Stimulated activated CD4-positive, alpha-beta T cell treated with anti-CD3 and anti-CD28 coated beads, TNF-alpha, amount 100 ng/mL, for 24 hours (primary cell): ENCODE measurements around the gene ELAVL1.

Experiments
- DNase-seq, 3 experiments: peaks; one replicate each; pipeline ENCODE4 v3.0.0-alpha.2; 2020; ENCODE audit warnings: low read depth in 3 of 3

The ELAVL1 gene

GRCh38 chr19:7986321-7987113 lies 18.9 kb downstream of the ELAVL1 start:
- DNase-seq, result no peak

- DNase-seq, result no peak
Measured at GRCh38 chr19:7985481-7985911, 19.9 kb downstream of the ELAVL1 start.

DNA sequence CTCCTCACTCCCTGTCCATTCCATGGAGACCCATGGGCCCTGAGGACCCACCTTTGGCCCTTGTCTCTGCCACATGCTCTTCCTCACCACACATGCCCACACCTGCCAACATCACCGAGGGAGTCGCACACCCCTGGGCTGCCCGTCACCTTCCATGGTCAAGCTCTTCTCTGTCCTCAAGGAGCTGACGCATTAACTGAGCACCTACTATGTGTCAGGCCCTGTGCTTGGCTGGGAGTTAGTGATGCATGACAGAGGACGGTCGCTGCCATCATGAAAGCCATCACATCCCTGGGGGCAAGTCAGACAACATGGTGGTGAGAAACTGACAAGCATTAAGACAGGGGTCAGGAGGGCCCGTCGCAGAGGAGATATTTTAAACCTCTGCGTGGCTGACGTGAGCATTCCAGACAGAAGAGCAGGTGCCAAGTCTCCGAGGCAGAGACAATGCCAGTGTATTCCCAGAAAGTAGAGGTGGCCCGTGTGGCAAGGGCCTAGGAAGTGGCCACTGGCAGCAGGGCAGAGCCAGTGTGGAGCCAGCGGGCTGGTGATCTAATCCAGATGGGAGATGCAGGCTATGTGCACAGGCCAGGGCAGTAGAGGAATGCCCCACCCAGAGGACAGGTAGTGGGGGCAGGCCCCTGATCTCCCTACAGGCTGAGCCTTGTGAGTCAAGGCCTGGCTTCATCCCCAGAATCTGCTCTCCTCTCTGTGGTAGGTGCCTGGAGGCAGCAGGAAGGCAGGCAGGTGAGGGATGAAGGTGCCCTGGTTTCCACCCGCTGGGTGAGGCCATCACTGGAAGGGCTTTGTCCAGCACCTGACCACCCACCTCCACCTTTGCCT lies 21.2 kb downstream of the ELAVL1 start:
- DNase-seq, result no peak

DNA sequence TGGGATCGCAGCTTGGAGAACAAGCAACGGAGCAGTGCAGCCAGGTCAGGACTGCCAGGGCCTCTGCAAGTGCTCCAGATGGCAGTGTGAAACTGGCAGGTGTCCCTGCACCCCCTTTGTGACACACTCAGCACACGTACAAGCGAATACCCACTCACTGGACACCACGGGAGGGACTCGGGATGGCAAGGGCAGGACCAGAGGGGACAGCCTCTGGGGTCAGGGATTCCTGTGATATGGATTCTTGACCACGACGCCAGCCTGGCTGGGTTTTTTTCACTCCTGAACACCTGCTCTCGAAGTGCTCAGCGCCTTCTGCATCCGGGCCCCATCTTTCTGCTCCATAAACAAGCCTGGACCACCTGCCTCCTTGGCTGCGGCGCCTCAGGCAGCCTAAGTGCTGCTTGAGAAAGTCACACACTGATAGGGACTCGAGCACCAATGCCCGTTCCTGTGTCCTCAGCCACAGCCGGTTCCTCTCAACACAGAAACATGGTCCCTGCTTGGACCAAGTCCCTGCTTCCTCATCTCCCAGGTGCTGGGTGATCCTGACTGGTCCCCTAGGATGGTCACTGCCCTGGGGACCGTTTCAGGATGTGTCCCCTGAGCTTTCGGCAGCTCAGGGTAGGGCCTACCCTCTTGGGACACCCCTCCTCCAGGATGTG lies 22.0 kb downstream of the ELAVL1 start:
- no peak for DNase-seq

DNA sequence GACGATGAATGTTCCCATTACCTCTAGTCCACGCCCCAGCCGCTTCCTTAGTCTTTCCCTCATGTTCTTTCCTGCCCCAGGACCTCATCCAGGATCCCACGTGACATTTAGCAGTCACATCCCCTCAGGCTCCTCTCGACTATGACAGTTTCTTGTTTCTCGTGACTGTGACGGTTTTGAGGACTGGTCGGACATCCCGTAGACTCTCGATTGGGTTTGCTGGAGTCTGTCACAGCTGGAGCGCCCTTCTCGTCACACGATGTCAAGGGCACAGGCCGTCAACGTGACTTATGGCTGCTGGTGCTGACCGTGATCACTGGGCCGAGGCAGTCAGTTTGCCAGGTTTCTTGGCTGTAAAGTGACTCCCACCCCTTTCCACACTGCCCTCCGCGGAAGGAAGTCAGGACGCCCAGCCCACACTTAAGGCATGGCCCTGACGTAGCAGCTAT lies 22.8 kb downstream of the ELAVL1 start:
- DNase-seq, result no peak

- DNase-seq, result no peak
Measured at GRCh38 chr19:7982103-7982502, 23.3 kb downstream of the ELAVL1 start.

DNA sequence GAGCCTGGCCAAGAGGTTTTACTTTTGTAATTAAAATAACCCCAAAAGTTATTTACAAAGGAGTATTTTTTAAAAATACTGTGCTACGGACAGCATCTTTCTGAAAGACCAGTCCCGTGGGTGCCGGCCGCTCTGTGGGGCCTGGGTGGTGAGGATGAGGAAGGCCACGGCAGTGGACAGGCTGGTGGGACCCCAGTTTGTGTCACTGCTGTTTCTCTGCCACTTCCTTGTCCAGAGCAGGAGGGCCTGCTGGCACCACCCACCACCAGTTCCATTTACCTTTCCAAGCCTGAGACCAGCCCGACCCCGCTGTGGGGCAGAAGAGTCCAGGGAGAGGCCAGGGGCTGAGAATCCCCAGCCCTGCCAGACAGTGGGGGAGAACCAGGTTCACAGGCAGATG lies 23.8 kb downstream of the ELAVL1 start:
- DNase-seq, result no peak

- no peak for DNase-seq
Measured at GRCh38 chr19:7981199-7981598, 24.2 kb downstream of the ELAVL1 start.

- no peak for DNase-seq
Measured at GRCh38 chr19:7980635-7981121, 24.8 kb downstream of the ELAVL1 start.

GRCh38 chr19:7980168-7980567 lies 25.3 kb downstream of the ELAVL1 start:
- DNase-seq, result no peak

DNA sequence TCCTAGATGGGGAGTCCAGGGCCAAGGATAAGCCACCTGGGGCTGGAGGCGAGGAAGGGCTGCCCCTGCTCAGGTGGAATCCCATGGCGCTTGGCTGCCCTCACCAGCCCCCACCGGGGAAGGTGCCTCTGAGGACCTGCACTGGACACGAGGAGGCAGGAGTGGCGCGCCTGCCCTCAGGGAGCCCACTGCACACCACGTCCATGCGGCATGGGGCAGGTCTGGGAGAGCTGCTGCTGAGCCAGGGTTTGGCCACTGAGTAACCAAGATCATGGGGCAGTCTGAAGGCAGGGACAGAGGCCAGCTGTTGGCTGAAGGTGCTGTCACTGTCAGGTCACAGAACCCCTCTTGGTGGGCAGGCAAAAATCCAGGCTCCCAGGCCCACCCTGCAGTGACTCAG lies 25.9 kb downstream of the ELAVL1 start:
- DNase-seq, result no peak

DNA sequence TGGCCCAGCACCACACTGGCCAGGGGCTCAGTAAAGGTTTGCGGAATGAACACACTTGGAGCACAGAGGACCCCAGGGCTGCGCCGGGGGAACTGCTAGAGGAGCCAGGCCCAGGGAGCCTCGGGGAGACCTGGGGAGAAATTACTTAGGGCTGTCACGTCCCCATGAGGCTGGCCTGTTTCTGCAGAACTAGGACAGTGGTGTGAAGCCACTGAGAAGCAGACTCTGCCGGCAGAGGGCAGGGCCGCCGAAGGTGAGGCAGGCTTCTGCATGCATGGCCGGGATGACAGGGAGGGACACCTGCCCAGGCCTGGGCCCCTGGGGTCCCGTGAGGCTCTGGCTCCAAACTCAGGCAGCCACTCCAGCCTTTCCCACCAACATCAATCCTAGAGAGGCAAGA lies 26.4 kb downstream of the ELAVL1 start:
- no peak for DNase-seq

DNA sequence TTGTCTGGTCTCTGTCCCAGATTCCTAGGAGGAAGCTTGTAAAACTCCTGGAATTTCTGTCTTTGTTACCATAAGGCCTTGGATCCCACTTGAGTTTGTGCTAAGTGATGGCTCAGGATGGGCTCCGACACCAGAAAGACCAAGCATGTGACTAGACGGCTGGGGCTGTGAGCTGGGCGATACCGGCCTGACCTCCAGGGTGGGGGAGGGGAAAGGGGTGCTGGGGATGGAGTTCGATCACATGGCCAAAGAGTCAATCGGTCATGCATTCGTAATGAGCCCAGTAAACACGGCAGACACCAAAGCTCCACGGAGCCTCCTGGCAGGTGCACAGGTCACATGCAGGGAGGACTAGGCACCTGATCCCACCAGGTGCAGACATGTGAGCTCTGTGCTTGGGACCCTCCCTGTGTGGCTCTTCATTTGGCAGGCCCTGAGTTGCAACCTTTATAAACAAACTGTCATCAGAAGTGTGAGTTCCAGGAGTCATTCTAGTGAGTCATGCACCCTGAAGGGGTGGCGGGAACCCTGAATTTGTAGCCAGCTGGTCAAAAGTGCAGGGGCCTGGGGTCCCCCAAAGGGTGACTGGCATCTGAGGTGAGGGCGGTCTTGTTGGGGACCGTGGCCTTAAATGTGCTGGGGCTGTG lies 27.1 kb downstream of the ELAVL1 start:
- no peak for DNase-seq

DNA sequence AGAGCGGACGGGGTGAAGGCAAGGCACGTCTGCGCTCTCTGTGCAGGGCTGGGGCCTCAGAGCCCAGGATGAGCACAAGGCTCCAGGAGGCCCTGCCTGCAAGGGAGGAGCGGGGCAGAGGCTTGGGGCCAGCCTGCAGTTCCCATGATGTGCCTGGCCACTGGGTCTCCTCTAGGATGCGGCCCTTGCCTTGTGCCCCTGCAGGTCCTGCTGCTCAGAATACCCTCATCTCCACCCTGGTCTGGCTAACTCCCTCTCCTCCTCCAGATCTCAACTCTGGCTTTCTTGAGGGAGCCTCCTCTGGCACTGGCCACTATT lies 27.8 kb downstream of the ELAVL1 start:
- DNase-seq, result no peak

DNA sequence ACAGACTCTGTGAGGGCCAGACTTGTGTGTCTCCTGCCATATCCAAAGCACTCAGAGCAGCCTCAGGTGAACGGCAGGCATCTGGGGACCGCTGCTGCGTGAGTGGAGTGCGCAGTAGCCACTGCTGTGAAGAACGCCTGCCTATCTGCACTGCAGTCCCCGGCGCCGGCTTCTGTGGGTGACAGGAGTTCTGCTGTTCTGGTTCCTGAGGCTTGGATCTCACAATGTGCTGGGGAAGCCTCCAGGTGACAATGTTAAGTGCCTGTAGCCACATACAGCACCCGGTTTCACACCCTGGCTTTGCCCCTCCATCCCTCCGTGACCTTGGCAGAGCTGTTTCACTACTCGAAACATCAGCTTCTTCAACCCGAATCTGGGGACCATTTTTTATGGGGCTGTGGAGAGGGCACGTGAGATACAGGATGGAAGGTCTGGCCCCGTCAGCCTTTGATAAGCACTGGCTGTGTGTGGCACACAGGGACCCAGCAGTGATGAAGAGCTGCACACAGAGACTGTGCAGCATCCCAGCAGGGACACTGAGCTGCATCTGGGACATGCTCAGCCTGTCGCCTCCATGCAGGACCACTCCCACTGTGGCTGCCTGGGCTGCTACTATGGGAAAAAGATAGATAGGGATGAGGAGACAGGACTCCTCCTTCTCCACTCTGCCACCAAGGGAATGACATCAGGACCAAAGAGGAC lies 28.3 kb downstream of the ELAVL1 start:
- no peak for DNase-seq

GRCh38 chr19:7976461-7976860 lies 29.0 kb downstream of the ELAVL1 start:
- no peak for DNase-seq

- no peak for DNase-seq
Measured at GRCh38 chr19:7975037-7975436, 30.4 kb downstream of the ELAVL1 start.

- no peak for DNase-seq
Measured at GRCh38 chr19:7973883-7974282, 31.6 kb downstream of the ELAVL1 start.

- no peak for DNase-seq
Measured at GRCh38 chr19:7971553-7972520, 33.6 kb downstream of the ELAVL1 start.
